Neuronal stem cell (in vitro differentiated cells): ENCODE measurements around the gene STXBP5.

Source experiments
- DNase-seq: peaks from one replicate; pipeline ENCODE4 v3.0.0-alpha.2; 2013; ENCODE audit warnings: low spot score
- H2AFZ ChIP-seq: one replicate; pipeline ENCODE4 v1.6.1; 2013; ENCODE audit warnings: mild to moderate bottlenecking, low read length, inconsistent platforms
- H2AK5ac ChIP-seq: 2 replicates; pipeline ENCODE4 v1.6.1; 2013; ENCODE audit warnings: low read depth, mild to moderate bottlenecking, inconsistent platforms, low read length, moderate library complexity, mixed read lengths
- H2BK120ac ChIP-seq: 2 replicates; pipeline ENCODE4 v1.6.1; 2013; ENCODE audit warnings: low read depth, mild to moderate bottlenecking, inconsistent platforms, low read length, moderate library complexity, mixed read lengths
- H2BK12ac ChIP-seq: one replicate; pipeline ENCODE4 v1.6.1; 2013; ENCODE audit warnings: low read length, inconsistent platforms
- H2BK15ac ChIP-seq: 2 replicates; pipeline ENCODE4 v1.6.1; 2013; ENCODE audit warnings: mild to moderate bottlenecking, low read length, inconsistent platforms, mixed read lengths
- H2BK5ac ChIP-seq: one replicate; pipeline ENCODE4 v1.6.1; 2013; ENCODE audit warnings: inconsistent platforms, mild to moderate bottlenecking, low read length, moderate library complexity
- H3K14ac ChIP-seq: one replicate; pipeline ENCODE4 v1.6.1; 2013; ENCODE audit warnings: low read length, inconsistent platforms
- H3K18ac ChIP-seq: 2 replicates; pipeline ENCODE4 v1.6.1; 2013; ENCODE audit warnings: low read length, inconsistent platforms
- H3K23ac ChIP-seq: 2 replicates; pipeline ENCODE4 v1.6.1; 2013; ENCODE audit warnings: low read depth, mild to moderate bottlenecking, mixed read lengths, low read length, inconsistent platforms; ENCODE audit not compliant: poor library complexity
- H3K27ac ChIP-seq: replicated peaks from 3 replicates; pipeline ENCODE4 v1.5.1; 2013; ENCODE audit warnings: low read length, inconsistent platforms
- H3K27me3 ChIP-seq, 3 experiments: 2 replicates each; pipeline ENCODE4 v1.6.1; 2013; ENCODE audit warnings: low read length in 3 of 3, mild to moderate bottlenecking in 2 of 3, inconsistent platforms in 1 of 3, low read depth in 1 of 3, mixed read lengths in 1 of 3, moderate library complexity in 1 of 3; ENCODE audit not compliant: control insufficient read depth in 3 of 3, insufficient read depth in 3 of 3
- H3K36me3 ChIP-seq, 2 donors: replicated peaks in 1 of 2; 2 replicates each; pipeline ENCODE4 v1.6.1; 2013; ENCODE audit warnings: low read length in 2 of 2; ENCODE audit not compliant: control insufficient read depth in 2 of 2, insufficient read depth in 2 of 2
- H3K4ac ChIP-seq: 2 replicates; pipeline ENCODE4 v1.6.1; 2013; ENCODE audit warnings: inconsistent platforms, mild to moderate bottlenecking, low read length, moderate library complexity
- H3K4me1 ChIP-seq, 2 donors: 1 replicate in 1 of 2; 2 replicates in 1 of 2; pipeline ENCODE4 v1.6.1; 2013; ENCODE audit warnings: low read length in 2 of 2, low read depth in 1 of 2; ENCODE audit not compliant: control insufficient read depth in 2 of 2, insufficient read depth in 1 of 2
- H3K4me2 ChIP-seq: one replicate; pipeline ENCODE4 v1.6.1; 2013; ENCODE audit warnings: mild to moderate bottlenecking, low read length, inconsistent platforms; ENCODE audit not compliant: insufficient read depth, poor library complexity, severe bottlenecking
- H3K4me3 ChIP-seq, 2 donors: 2 replicates each; pipeline ENCODE4 v1.5.1; 2013; ENCODE audit warnings: low read length in 2 of 2, mild to moderate bottlenecking in 2 of 2, inconsistent platforms in 1 of 2, moderate library complexity in 1 of 2
- H3K79me1 ChIP-seq: one replicate; pipeline ENCODE4 v1.6.1; 2013; ENCODE audit warnings: low read depth, mild to moderate bottlenecking, inconsistent platforms, low read length, moderate library complexity
- H3K9ac ChIP-seq: one replicate; pipeline ENCODE4 v1.6.1; 2013; ENCODE audit warnings: mild to moderate bottlenecking, low read depth, low read length, inconsistent platforms; ENCODE audit not compliant: poor library complexity
- H3K9me3 ChIP-seq, 2 donors: replicated peaks in 1 of 2; 2 replicates each; pipeline versions ENCODE3 to v1.6.1; 2013; ENCODE audit warnings: low read length in 2 of 2, mild to moderate bottlenecking in 2 of 2, inconsistent platforms in 1 of 2, low read depth in 1 of 2, mixed read lengths in 1 of 2, moderate library complexity in 1 of 2; ENCODE audit not compliant: control insufficient read depth in 2 of 2, insufficient read depth in 1 of 2
- H4K8ac ChIP-seq: one replicate; pipeline ENCODE4 v1.6.1; 2013; ENCODE audit warnings: low read depth, mild to moderate bottlenecking, inconsistent platforms, low read length, moderate library complexity
- H4K91ac ChIP-seq: one replicate; pipeline ENCODE4 v1.6.1; 2013; ENCODE audit warnings: low read length, low read depth, mild to moderate bottlenecking, inconsistent platforms; ENCODE audit not compliant: poor library complexity
- WGBS, 2 donors: extraction: QIAGEN DNeasy Blood & Tissue Kit; methylation state at CpG; one replicate each; pipeline ENCODE4 v1.1.7; 2013; ENCODE audit warnings: missing lambda C conversion rate in 2 of 2, mixed read lengths in 1 of 2; ENCODE audit not compliant: insufficient read length in 2 of 2, insufficient replicate concordance in 1 of 2; ENCODE audit errors: extremely low coverage in 2 of 2; 5-methylcytosine and 5-hydroxymethylcytosine counted together

Gene STXBP5

DNA sequence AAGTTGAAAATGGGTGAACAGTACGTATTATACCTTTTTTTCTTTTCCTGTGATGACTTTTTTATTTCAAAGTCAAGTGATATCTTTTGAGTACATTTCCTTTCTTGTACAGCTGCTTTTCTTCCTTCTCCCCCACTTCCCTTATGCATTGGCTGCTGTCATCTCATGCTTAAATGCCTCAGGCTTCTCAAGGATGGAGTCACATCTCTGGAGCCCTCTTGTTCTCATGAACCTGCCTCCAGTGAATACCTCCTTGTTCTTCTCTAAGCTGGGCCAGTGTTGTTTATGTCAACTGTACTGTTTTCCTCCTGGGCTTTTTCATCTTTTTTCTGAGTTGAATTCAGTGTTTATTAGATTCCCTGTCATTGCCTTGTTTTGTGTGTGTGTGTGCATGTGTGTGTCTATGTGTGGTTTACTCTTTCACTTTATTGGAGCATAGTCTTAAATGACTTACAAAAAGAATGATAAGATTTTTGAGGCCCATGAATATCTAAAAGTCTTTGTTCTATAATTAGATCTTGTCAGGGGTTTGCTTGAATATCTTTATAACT, 23.6 kb downstream of the STXBP5 start:
- Histone ChIP-seq H3K9ac (no peak overlapping the region), H3K27ac (no peak overlapping the region)

DNA sequence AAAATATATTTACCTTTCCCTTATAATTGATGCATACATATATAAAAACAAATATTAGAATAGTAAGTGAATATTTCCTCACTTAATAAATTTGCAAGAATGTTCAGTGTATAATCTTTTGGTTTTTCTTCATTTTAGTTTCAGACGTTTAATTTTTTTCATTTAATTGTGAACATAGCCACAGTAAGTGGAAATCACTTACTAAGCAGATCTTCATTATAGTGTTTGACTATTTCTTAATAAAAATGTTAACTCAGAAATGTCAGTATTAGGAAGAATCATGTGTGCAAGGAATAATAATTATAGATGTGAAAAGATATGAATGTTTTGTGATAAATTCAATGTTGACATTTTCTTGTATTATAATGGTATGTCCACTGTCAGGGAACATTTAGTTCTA, 27.4 kb downstream of the STXBP5 start:
- no peak overlapping the region for H2BK12ac ChIP-seq
- H3K9me3 ChIP-seq, result no peaks in the 10 kb centered on the region
- no peak overlapping the region for H3K4me3 ChIP-seq
- peaks cover 0 to 4% of the 10 kb centered on the region in 2 donors for H3K4me1 ChIP-seq
- H3K27ac ChIP-seq, result no peak overlapping the region
- no peak overlapping the region for H3K23ac ChIP-seq
- H4K91ac ChIP-seq, result no peak overlapping the region
- H2AFZ ChIP-seq, result no peak overlapping the region
- no peak for DNase-seq
- H3K36me3 ChIP-seq, result no peaks in the 10 kb centered on the region
- H2BK5ac ChIP-seq, result no peak overlapping the region
- H2AK5ac ChIP-seq, result no peak overlapping the region
- H4K8ac ChIP-seq, result no peak overlapping the region
- WGBS, 2 donors, result no CpG with 5 or more reads among the region's 1 CpG
- no peaks in the 10 kb centered on the region for H3K79me1 ChIP-seq
- no peak overlapping the region for H3K9ac ChIP-seq
- no peaks in the 10 kb centered on the region for H3K27me3 ChIP-seq
- no peak overlapping the region for H3K14ac ChIP-seq
- no peak overlapping the region for H2BK120ac ChIP-seq
- no peak overlapping the region for H3K18ac ChIP-seq
- no peak overlapping the region for H3K4me2 ChIP-seq
- no peak overlapping the region for H3K4ac ChIP-seq
- H2BK15ac ChIP-seq, result no peak overlapping the region

More for the DNA sequence above, 23.6 kb downstream of the STXBP5 start:
- H3K4me2 ChIP-seq, result no peak overlapping the region
- H3K4me3 ChIP-seq, result no peak overlapping the region
- no peaks in the 10 kb centered on the region for H3K36me3 ChIP-seq
- H2BK12ac ChIP-seq, result no peak overlapping the region
- no peak overlapping the region for H4K8ac ChIP-seq
- H3K4ac ChIP-seq, result no peak overlapping the region
- no peak overlapping the region for H4K91ac ChIP-seq
- DNase-seq, result no peak
- H2BK5ac ChIP-seq, result no peak overlapping the region
- no peaks in the 10 kb centered on the region for H3K79me1 ChIP-seq
- H3K18ac ChIP-seq, result no peak overlapping the region
- H2AK5ac ChIP-seq, result no peak overlapping the region
- H2AFZ ChIP-seq, result no peak overlapping the region
- H2BK120ac ChIP-seq, result no peak overlapping the region
- no CpG with 5 or more reads among the region's 1 CpG for WGBS, 2 donors
- no peaks in the 10 kb centered on the region for H3K9me3 ChIP-seq
- no peak overlapping the region for H3K14ac ChIP-seq
- H2BK15ac ChIP-seq, result no peak overlapping the region
- no peak overlapping the region for H3K23ac ChIP-seq
- peaks cover 0 to 4% of the 10 kb centered on the region in 2 donors for H3K4me1 ChIP-seq
- H3K27me3 ChIP-seq, result no peaks in the 10 kb centered on the region

DNA sequence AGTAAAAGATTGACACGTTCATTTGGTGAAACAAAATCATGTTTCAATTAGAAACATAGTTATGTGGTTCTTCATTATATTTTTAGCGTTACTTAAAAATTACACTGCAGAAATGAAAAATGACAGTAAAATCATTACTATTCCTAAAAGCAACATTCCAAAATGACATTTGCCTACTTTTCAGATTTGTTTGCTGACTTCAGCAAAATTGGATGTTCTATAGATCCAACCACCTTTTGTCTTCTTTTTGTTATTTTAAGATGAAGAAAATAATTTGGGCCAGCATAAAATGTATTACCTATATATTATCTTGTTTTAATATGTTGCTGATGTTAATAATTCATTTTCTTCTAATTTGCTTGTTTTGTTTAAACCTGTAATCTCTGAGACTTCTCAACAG, 30.5 kb downstream of the STXBP5 start:
- Histone ChIP-seq H3K36me3 (peaks cover 0 to 7% of the 10 kb centered on the region in 2 donors), H3K4me1 (no peaks in the 10 kb centered on the region), H2BK15ac (no peak overlapping the region), H3K23ac (no peak overlapping the region), H3K27ac (no peak overlapping the region), H3K9ac (no peak overlapping the region), H3K4ac (no peak overlapping the region), H2BK12ac (no peak overlapping the region), H4K91ac (no peak overlapping the region), H3K79me1 (no peaks in the 10 kb centered on the region), H3K14ac (no peak overlapping the region), H3K18ac (no peak overlapping the region), H3K4me3 (no peak overlapping the region), H2BK5ac (no peak overlapping the region), H3K27me3 (no peaks in the 10 kb centered on the region), H3K4me2 (no peak overlapping the region), H2BK120ac (no peak overlapping the region), H3K9me3 (no peaks in the 10 kb centered on the region), H2AFZ (no peak overlapping the region), H4K8ac (no peak overlapping the region), H2AK5ac (no peak overlapping the region)
- WGBS, 2 donors, result no CpG with 5 or more reads among the region's 2 CpGs
- no peak for DNase-seq

- WGBS, 2 donors, result no CpG with 5 or more reads among the region's 3 CpGs
These were observed 33.9 kb downstream of the STXBP5 start for GRCh38 chr6:147238164-147238563.

More at GRCh38 chr6:147238164-147238563, 33.9 kb downstream of the STXBP5 start:
- Histone ChIP-seq H3K23ac (no peak overlapping the region), H3K79me1 (no peaks in the 10 kb centered on the region), H2BK120ac (no peak overlapping the region), H3K4me1 (no peaks in the 10 kb centered on the region), H3K27me3 (no peaks in the 10 kb centered on the region), H2BK12ac (no peak overlapping the region), H4K91ac (no peak overlapping the region), H2AFZ (no peak overlapping the region), H2AK5ac (no peak overlapping the region), H3K4me3 (no peak overlapping the region), H2BK5ac (no peak overlapping the region), H2BK15ac (no peak overlapping the region), H3K9me3 (no peaks in the 10 kb centered on the region), H3K9ac (no peak overlapping the region), H4K8ac (no peak overlapping the region), H3K27ac (no peak overlapping the region), H3K18ac (no peak overlapping the region), H3K4ac (no peak overlapping the region), H3K4me2 (no peak overlapping the region), H3K14ac (no peak overlapping the region), H3K36me3 (peaks cover 0 to 19% of the 10 kb centered on the region in 2 donors)
- no peak for DNase-seq
